GM19438 (cell line): ENCODE results near the gene KICS2.

ENCODE experiments used
- ATAC-seq: cut with Tn5 transposase; IDR thresholded peaks from one replicate; pipeline ENCODE4 v1.9.1; 2021; ENCODE audit warnings: low read depth; ENCODE audit not compliant: unreplicated experiment

The KICS2 gene

GRCh38 chr12:64177001-64177400 lies 45.1 kb downstream of the KICS2 start:
- ATAC-seq = no peak

GRCh38 chr12:64175254-64175945 lies 46.7 kb downstream of the KICS2 start:
- ATAC-seq = no peak

GRCh38 chr12:64173456-64173855 lies 48.6 kb downstream of the KICS2 start:
- ATAC-seq = no peak
